GM20000 (cell line): Measurements from ENCODE around the gene PEX14.

Experiments
- DNase-seq: peaks from one replicate; pipeline ENCODE4 v3.0.0; 2012; ENCODE audit warnings: low spot score
- CTCF ChIP-seq: IDR thresholded peaks from 2 replicates; pipeline ENCODE4 v1.5.1; 2012; ENCODE audit warnings: mild to moderate bottlenecking, control low read depth; ENCODE audit errors: extremely low read depth, missing control alignments

Gene PEX14

GRCh38 chr1:10638559-10639005 lies 163.8 kb downstream of the PEX14 start:
- DNase-seq, result no peak

DNA sequence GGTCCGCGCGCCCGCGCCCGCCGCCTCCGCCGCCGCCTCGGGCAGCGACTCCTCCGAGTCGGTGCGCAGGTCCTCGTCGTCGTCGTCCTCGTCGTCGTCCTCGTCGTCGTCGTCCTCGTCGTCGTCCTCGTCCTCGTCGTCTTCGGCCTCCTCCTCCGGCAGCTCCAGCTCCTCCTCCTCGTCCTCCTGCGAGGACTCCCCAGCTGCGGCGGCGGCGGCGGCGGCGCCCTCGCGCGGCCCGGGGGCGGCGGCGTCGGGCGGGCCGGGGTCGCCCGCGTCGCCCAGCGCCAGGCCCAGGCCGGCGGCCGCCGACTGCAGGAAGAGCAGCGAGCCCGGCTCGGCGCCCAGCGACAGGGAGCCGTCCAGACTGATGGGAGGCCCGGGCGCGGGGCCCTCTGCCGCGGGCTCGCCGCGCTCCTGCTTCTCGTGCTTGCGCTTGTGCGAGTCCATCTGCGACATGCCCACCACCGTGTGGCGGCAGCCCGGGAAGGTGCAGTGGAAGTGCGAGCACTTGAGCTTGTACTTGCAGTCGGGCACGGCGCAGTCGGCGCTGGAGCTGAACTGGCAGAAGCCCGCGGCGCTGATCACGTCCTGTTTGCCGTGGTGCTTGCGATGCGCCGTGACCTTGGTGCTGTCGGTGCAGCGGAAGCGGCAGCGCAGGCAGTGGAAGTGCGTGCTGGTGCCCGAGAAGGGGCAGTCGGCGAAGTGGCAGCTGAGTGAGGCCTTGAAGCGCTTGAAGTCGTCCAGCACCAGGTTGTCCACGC lies 164.4 kb downstream of the PEX14 start:
- DNase-seq, result no peak
- no peak for TF ChIP-seq CTCF

More at GRCh38 chr1:10638559-10639005, 163.8 kb downstream of the PEX14 start:
- no peak for TF ChIP-seq CTCF

GRCh38 chr1:10639775-10640578 lies 165.2 kb downstream of the PEX14 start:
- TF ChIP-seq CTCF, result no peak
- no peak for DNase-seq

- no peak for TF ChIP-seq CTCF
- no peak for DNase-seq
These were observed 166.2 kb downstream of the PEX14 start for GRCh38 chr1:10640843-10641553.

DNA sequence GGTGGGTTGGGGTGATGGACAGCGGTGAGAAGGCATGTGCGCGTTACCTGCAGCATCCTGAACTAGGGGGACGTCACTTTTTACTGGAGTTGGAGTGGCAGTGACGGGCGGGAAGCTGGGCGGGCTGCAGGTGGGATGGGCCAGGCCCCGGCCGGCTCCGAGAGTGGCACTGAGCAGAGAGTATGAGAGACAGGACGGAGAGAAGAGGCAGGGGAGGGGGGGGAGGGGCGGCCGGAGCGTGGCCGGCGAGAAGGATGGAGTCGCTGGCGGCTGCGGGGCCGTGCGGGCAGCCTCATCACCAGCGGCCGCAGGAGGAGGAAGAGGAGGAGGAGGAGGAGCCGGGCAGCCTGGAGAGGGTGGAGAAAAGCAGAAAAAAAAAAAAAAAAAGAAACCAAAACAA lies 167.2 kb downstream of the PEX14 start:
- no peak for TF ChIP-seq CTCF
- no peak for DNase-seq

DNA sequence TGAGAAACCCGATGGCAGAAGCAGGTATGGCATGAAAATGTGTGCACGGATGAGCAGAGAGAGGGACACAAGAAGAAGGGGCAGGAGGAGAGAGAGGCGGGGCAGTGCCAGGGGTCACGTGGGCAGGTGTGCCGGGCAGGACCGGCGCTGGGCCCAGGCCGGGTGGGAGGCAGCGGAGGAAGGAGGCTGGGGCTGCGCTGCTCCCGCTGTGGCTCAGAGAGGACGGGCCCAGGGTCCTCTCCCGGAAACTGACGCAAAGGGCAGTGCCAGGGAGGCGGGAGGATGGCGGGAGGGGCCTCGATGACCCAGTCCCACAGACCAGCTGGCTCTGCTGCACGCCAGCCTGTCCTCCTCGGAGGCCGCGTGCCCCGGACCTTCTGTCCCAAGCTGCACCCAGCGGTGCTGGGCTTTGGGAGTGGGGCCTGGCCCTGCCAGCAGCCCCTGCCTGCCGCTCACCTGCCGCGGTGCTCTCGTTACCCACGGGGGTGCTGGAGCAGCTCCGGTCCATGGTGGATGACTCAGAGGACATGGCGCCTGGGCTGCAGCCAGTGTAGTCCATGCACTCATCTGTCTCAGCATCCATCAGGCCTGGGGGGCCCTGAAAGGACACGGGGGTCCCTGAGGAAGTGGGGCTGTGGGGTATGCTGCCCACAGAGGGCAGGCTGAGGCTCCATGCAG lies 167.8 kb downstream of the PEX14 start:
- DNase-seq, result no peak
- no peak for TF ChIP-seq CTCF
